ENCODE results near the gene VWC2L. TPM values are rescaled to one million over a fixed set of nuclear protein-coding genes. Genes with fewer than 3 reads are reported as not detected.
A peak's percentile ranks its signal among the peaks of the same experiment; 100 is the strongest.

Gene VWC2L
- polyA plus RNA-seq, 1 experiment: 0.04 TPM

- POLR2A ChIA-PET: no interaction called here
- no peak for DNase-seq (ENCODE audit: low read depth, low spot score)
- no peak overlapping the region for H3K4me3 ChIP-seq (ENCODE audit: low read depth, low read length)
- CTCF ChIA-PET: no interaction called here
- H3K9me3 ChIP-seq (ENCODE audit: control insufficient read depth, insufficient read depth, low read length): no peaks in the 10 kb centered on the region
- no peak overlapping the region for H3K27ac ChIP-seq (ENCODE audit: low read depth, low read length)
- TF ChIP-seq CTCF (IDR thresholded peaks at IDR 0.05; ENCODE audit: low read depth, low read length): no peak
- H3K27me3 ChIP-seq (ENCODE audit: control insufficient read depth, insufficient read depth, low read length): no peaks in the 10 kb centered on the region
Measured at GRCh38 chr2:214577769-214578168, 166.9 kb downstream of the VWC2L start.

- Histone ChIP-seq H3K27me3 (ENCODE audit: control insufficient read depth, insufficient read depth, low read length) (no peaks in the 10 kb centered on the region), H3K4me3 (ENCODE audit: low read depth, low read length) (no peak overlapping the region), H3K9me3 (ENCODE audit: control insufficient read depth, insufficient read depth, low read length) (no peaks in the 10 kb centered on the region), H3K27ac (ENCODE audit: low read depth, low read length) (no peak overlapping the region)
- ChIA-PET CTCF (no interaction called here), POLR2A (no interaction called here)
- DNase-seq (ENCODE audit: low read depth, low spot score): no peak
- no peak for TF ChIP-seq CTCF (IDR thresholded peaks at IDR 0.05; ENCODE audit: low read depth, low read length)
Measured at GRCh38 chr2:214578442-214578841, 167.6 kb downstream of the VWC2L start.

GRCh38 chr2:214579035-214579434 is 168.2 kb downstream of the VWC2L start:
- H3K4me3 ChIP-seq (ENCODE audit: low read depth, low read length): no peak overlapping the region
- no peak for TF ChIP-seq CTCF (IDR thresholded peaks at IDR 0.05; ENCODE audit: low read depth, low read length)
- POLR2A ChIA-PET: no interaction called here
- no peaks in the 10 kb centered on the region for H3K27me3 ChIP-seq (ENCODE audit: control insufficient read depth, insufficient read depth, low read length)
- H3K27ac ChIP-seq (ENCODE audit: low read depth, low read length): no peak overlapping the region
- no peaks in the 10 kb centered on the region for H3K9me3 ChIP-seq (ENCODE audit: control insufficient read depth, insufficient read depth, low read length)
- CTCF ChIA-PET: no interaction called here
- DNase-seq (ENCODE audit: low read depth, low spot score): no peak

- no peak for TF ChIP-seq CTCF (IDR thresholded peaks at IDR 0.05; ENCODE audit: low read depth, low read length)
- no peak overlapping the region for H3K27ac ChIP-seq (ENCODE audit: low read depth, low read length)
- no peak for DNase-seq (ENCODE audit: low read depth, low spot score)
- H3K9me3 ChIP-seq (ENCODE audit: control insufficient read depth, insufficient read depth, low read length): no peaks in the 10 kb centered on the region
- ChIA-PET CTCF (no interaction called here), POLR2A (no interaction called here)
- no peak overlapping the region for H3K4me3 ChIP-seq (ENCODE audit: low read depth, low read length)
- H3K27me3 ChIP-seq (ENCODE audit: control insufficient read depth, insufficient read depth, low read length): no peaks in the 10 kb centered on the region
Measured at GRCh38 chr2:214587442-214587841, 176.6 kb downstream of the VWC2L start.

- Histone ChIP-seq H3K27me3 (ENCODE audit: control insufficient read depth, insufficient read depth, low read length) (no peaks in the 10 kb centered on the region), H3K9me3 (ENCODE audit: control insufficient read depth, insufficient read depth, low read length) (no peaks in the 10 kb centered on the region), H3K27ac (ENCODE audit: low read depth, low read length) (no peak overlapping the region), H3K4me3 (ENCODE audit: low read depth, low read length) (no peak overlapping the region)
- ChIA-PET CTCF (no interaction called here), POLR2A (no interaction called here)
- no peak for DNase-seq (ENCODE audit: low read depth, low spot score)
- TF ChIP-seq CTCF (IDR thresholded peaks at IDR 0.05; ENCODE audit: low read depth, low read length): peak; percentile 29; the same call in 1 of the 2 replicates
Measured at GRCh38 chr2:214591366-214591765, 180.5 kb downstream of the VWC2L start.
